ENCODE results near the gene DTNA.

DTNA gene

GRCh38 chr18:34892379-34892778 is 182.3 kb downstream of the DTNA start:
- Histone ChIP-seq H3K4me1 (ENCODE audit: low read length) (no peaks in the 10 kb centered on the region), H4K20me1 (ENCODE audit: insufficient read depth, low read length) (no peaks in the 10 kb centered on the region), H3K4me2 (ENCODE audit: low read depth, low read length) (no peak overlapping the region), H3F3A (ENCODE audit: insufficient read depth, low read length) (no peaks in the 10 kb centered on the region), H3K79me2 (ENCODE audit: low read length) (no peaks in the 10 kb centered on the region), H3K36me3 (replicated peaks; ENCODE audit: insufficient read depth, low read length) (no peaks in the 10 kb centered on the region), H3K9me2 (replicated peaks; ENCODE audit: insufficient read depth, low read length) (no peaks in the 10 kb centered on the region), H3K9ac (ENCODE audit: low read length) (no peak overlapping the region), H3K27me3 (replicated peaks; ENCODE audit: insufficient read depth, low read length) (no peaks in the 10 kb centered on the region), H2AFZ (ENCODE audit: low read length) (no peak overlapping the region), H3K27ac (ENCODE audit: low read length) (no peak overlapping the region), H3K4me3 (ENCODE audit: low read length) (no peak overlapping the region), H3K9me3 (replicated peaks; ENCODE audit: insufficient read depth, low read length) (no peaks in the 10 kb centered on the region)
- TF ChIP-seq CTCF (IDR thresholded peaks at IDR 0.05; ENCODE audit: low read length) (no peak), EZH2 (optimal IDR thresholded peaks at IDR 0.05; ENCODE audit: low read depth, low read length) (no peak), EZH2phosphoT487 (IDR thresholded peaks at IDR 0.05; ENCODE audit: low read length) (no peak)
- DNase-seq = no peak

GRCh38 chr18:34893239-34893638 is 183.1 kb downstream of the DTNA start:
- TF ChIP-seq EZH2 (optimal IDR thresholded peaks at IDR 0.05; ENCODE audit: low read depth, low read length) = no peak
- TF ChIP-seq CTCF (IDR thresholded peaks at IDR 0.05; ENCODE audit: low read length) = no peak
- no peak for TF ChIP-seq EZH2phosphoT487 (IDR thresholded peaks at IDR 0.05; ENCODE audit: low read length)
- Histone ChIP-seq H3K27ac (ENCODE audit: low read length) (no peak overlapping the region), H3K79me2 (ENCODE audit: low read length) (no peaks in the 10 kb centered on the region), H3K9me2 (replicated peaks; ENCODE audit: insufficient read depth, low read length) (no peaks in the 10 kb centered on the region), H3K9me3 (replicated peaks; ENCODE audit: insufficient read depth, low read length) (no peaks in the 10 kb centered on the region), H3K36me3 (replicated peaks; ENCODE audit: insufficient read depth, low read length) (no peaks in the 10 kb centered on the region), H3K9ac (ENCODE audit: low read length) (no peak overlapping the region), H3K4me1 (ENCODE audit: low read length) (no peaks in the 10 kb centered on the region), H4K20me1 (ENCODE audit: insufficient read depth, low read length) (no peaks in the 10 kb centered on the region), H3F3A (ENCODE audit: insufficient read depth, low read length) (no peaks in the 10 kb centered on the region), H3K27me3 (replicated peaks; ENCODE audit: insufficient read depth, low read length) (no peaks in the 10 kb centered on the region), H3K4me3 (ENCODE audit: low read length) (no peak overlapping the region), H3K4me2 (ENCODE audit: low read depth, low read length) (no peak overlapping the region), H2AFZ (ENCODE audit: low read length) (no peak overlapping the region)
- DNase-seq = no peak

GRCh38 chr18:34901299-34901698 is 191.2 kb downstream of the DTNA start:
- Histone ChIP-seq H3K79me2 (ENCODE audit: low read length) (no peaks in the 10 kb centered on the region), H3K9me2 (replicated peaks; ENCODE audit: insufficient read depth, low read length) (no peaks in the 10 kb centered on the region), H3K9me3 (replicated peaks; ENCODE audit: insufficient read depth, low read length) (no peaks in the 10 kb centered on the region), H3K4me2 (ENCODE audit: low read depth, low read length) (no peak overlapping the region), H3F3A (ENCODE audit: insufficient read depth, low read length) (no peaks in the 10 kb centered on the region), H3K27ac (ENCODE audit: low read length) (no peak overlapping the region), H3K4me3 (ENCODE audit: low read length) (no peak overlapping the region), H3K36me3 (replicated peaks; ENCODE audit: insufficient read depth, low read length) (no peaks in the 10 kb centered on the region), H3K4me1 (ENCODE audit: low read length) (no peaks in the 10 kb centered on the region), H2AFZ (ENCODE audit: low read length) (no peak overlapping the region), H3K9ac (ENCODE audit: low read length) (no peak overlapping the region), H4K20me1 (ENCODE audit: insufficient read depth, low read length) (no peaks in the 10 kb centered on the region), H3K27me3 (replicated peaks; ENCODE audit: insufficient read depth, low read length) (no peaks in the 10 kb centered on the region)
- DNase-seq = no peak
- TF ChIP-seq EZH2 (optimal IDR thresholded peaks at IDR 0.05; ENCODE audit: low read depth, low read length) (no peak), EZH2phosphoT487 (IDR thresholded peaks at IDR 0.05; ENCODE audit: low read length) (no peak), CTCF (IDR thresholded peaks at IDR 0.05; ENCODE audit: low read length) (no peak)

Measured in MM.1S (cell line).